Colonic mucosa (tissue), 4 donors: Measurements from ENCODE around the gene ADRB1. TPM values are rescaled to one million over a fixed set of nuclear protein-coding genes. Genes with fewer than 3 reads are reported as not detected.

Source experiments
- DNase-seq: peaks from one replicate; pipeline ENCODE4 v3.0.0-alpha.2; 2020
- H3K27ac ChIP-seq: fragments of 200-600 bp; one replicate; pipeline ENCODE4 v1.8.0; 2021
- H3K27me3 ChIP-seq: fragments of 200-600 bp; one replicate; pipeline ENCODE4 v1.8.0; 2021
- H3K36me3 ChIP-seq: fragments of 200-600 bp; one replicate; pipeline ENCODE4 v1.8.0; 2021
- H3K4me1 ChIP-seq: fragments of 200-600 bp; one replicate; pipeline ENCODE4 v1.8.0; 2021; ENCODE audit warnings: mild to moderate bottlenecking
- H3K4me3 ChIP-seq: fragments of 200-600 bp; one replicate; pipeline ENCODE4 v1.8.0; 2021
- H3K9ac ChIP-seq, 2 donors: one replicate each; pipeline ENCODE4 v1.7.0; 2013; ENCODE audit warnings: control low read depth in 2 of 2, low read depth in 2 of 2, low read length in 2 of 2
- H3K9me3 ChIP-seq: fragments of 200-600 bp; one replicate; pipeline ENCODE4 v1.8.0; 2021
- CTCF ChIP-seq: fragments of 200-600 bp; IDR thresholded peaks from one replicate; pipeline ENCODE4 v1.8.0; 2022; ENCODE audit warnings: antibody characterized with exemption, mild to moderate bottlenecking
- intact Hi-C: fragments of 100-400 bp; cut with DNase I; formaldehyde crosslinking; loops from one replicate; pipeline ENCODE4 v1.14.1; 2022
- total RNA-seq, 2 donors: library from RNA; stranded (reverse); fragmentation: NEBNext Ultra II Directional in 1 of 2; extraction: Animal tissue kit (Norgen Biotek cat#: 25700) in 1 of 2; gene quantifications; one replicate each; pipeline ENCODE4 v1.2.1, GENCODE V29; 2021
- donor health status: healthy.
- donor health status: DM: no; HTN: no; CAD: no.
- donor health status: DM: no; HTN: no; CAD: no.

Gene ADRB1
- total RNA-seq, 2 donors from 2014 or later: 0.59 to 0.85 TPM

- Histone ChIP-seq H3K9me3 (no peaks in the 10 kb centered on the region), H3K4me1 (no peaks in the 10 kb centered on the region), H3K27ac (no peak overlapping the region), H3K36me3 (no peaks in the 10 kb centered on the region), H3K4me3 (no peak overlapping the region), H3K9ac (no peak overlapping the region), H3K27me3 (peaks cover 6% of the 10 kb centered on the region)
- intact Hi-C loops: no loop called here
- no peak for TF ChIP-seq CTCF
- DNase-seq: no peak
Observed at GRCh38 chr10:114038819-114039218, 4.8 kb upstream of the ADRB1 start.

GRCh38 chr10:114041166-114041565 is 2.5 kb upstream of the ADRB1 start:
- intact Hi-C loops: no loop called here
- TF ChIP-seq CTCF: no peak
- peaks cover 24% of the 10 kb centered on the region for H3K27me3 ChIP-seq
- H3K9me3 ChIP-seq: no peaks in the 10 kb centered on the region
- H3K27ac ChIP-seq: no peak overlapping the region
- H3K4me1 ChIP-seq: no peaks in the 10 kb centered on the region
- no peak overlapping the region for H3K4me3 ChIP-seq
- H3K36me3 ChIP-seq: no peaks in the 10 kb centered on the region
- H3K9ac ChIP-seq: no peak overlapping the region
- no peak for DNase-seq

GRCh38 chr10:114042895-114043531 is 653 bp upstream of the ADRB1 start:
- Histone ChIP-seq H3K36me3 (no peaks in the 10 kb centered on the region), H3K4me3 (peak overlapping the region; percentile 33), H3K4me1 (no peaks in the 10 kb centered on the region), H3K9me3 (no peaks in the 10 kb centered on the region), H3K27me3 (peaks cover 34% of the 10 kb centered on the region), H3K9ac (peak overlapping the region; percentile 1 to 39), H3K27ac (no peak overlapping the region)
- intact Hi-C loops: no loop called here
- no peak for TF ChIP-seq CTCF
- DNase-seq: no peak

- intact Hi-C loops: no loop called here
- no peak for TF ChIP-seq CTCF
- peak overlapping the region; percentile 51 to 56 for H3K9ac ChIP-seq
Observed at GRCh38 chr10:114044247-114045135, 825 bp downstream of the ADRB1 start.

GRCh38 chr10:114045136-114046086 is 1.7 kb downstream of the ADRB1 start:
- Histone ChIP-seq H3K4me3 (peak overlapping the region; percentile 20), H3K27me3 (peaks cover 34% of the 10 kb centered on the region), H3K4me1 (no peaks in the 10 kb centered on the region), H3K9me3 (no peaks in the 10 kb centered on the region), H3K9ac (peak overlapping the region; percentile 19 to 56), H3K27ac (no peak overlapping the region), H3K36me3 (no peaks in the 10 kb centered on the region)
- intact Hi-C loops: no loop called here
- DNase-seq: peak; percentile 40
- TF ChIP-seq CTCF: no peak

More at GRCh38 chr10:114044247-114045135, 825 bp downstream of the ADRB1 start:
- Histone ChIP-seq H3K27me3 (peaks cover 34% of the 10 kb centered on the region), H3K27ac (no peak overlapping the region), H3K4me3 (peak overlapping the region; percentile 33), H3K36me3 (no peaks in the 10 kb centered on the region), H3K4me1 (no peaks in the 10 kb centered on the region), H3K9me3 (no peaks in the 10 kb centered on the region)
- no peak for DNase-seq
